GM21381 (cell line): ENCODE measurements around the gene VTCN1.

Experiments used
- ATAC-seq: cut with Tn5 transposase; IDR thresholded peaks from one replicate; pipeline ENCODE4 v1.9.1; 2021; ENCODE audit warnings: mild to moderate bottlenecking, moderate library complexity; ENCODE audit not compliant: unreplicated experiment

Gene VTCN1

GRCh38 chr1:117210386-117210785, 341 bp downstream of the VTCN1 start:
- no peak for ATAC-seq

- no peak for ATAC-seq
Observed at GRCh38 chr1:117209094-117209493, 1.6 kb downstream of the VTCN1 start.

GRCh38 chr1:117208580-117208979, 2.1 kb downstream of the VTCN1 start:
- no peak for ATAC-seq

GRCh38 chr1:117205368-117205767, 5.4 kb downstream of the VTCN1 start:
- ATAC-seq: no peak

GRCh38 chr1:117201808-117202207, 8.9 kb downstream of the VTCN1 start:
- no peak for ATAC-seq

GRCh38 chr1:117198097-117198496, 12.6 kb downstream of the VTCN1 start:
- no peak for ATAC-seq

- no peak for ATAC-seq
Observed at GRCh38 chr1:117189726-117190125, 21.0 kb downstream of the VTCN1 start.

- ATAC-seq: no peak
Observed at GRCh38 chr1:117188816-117189437, 21.8 kb downstream of the VTCN1 start.

- no peak for ATAC-seq
Observed at GRCh38 chr1:117188170-117188815, 22.4 kb downstream of the VTCN1 start.

- ATAC-seq: no peak
Observed at GRCh38 chr1:117183112-117183511, 27.6 kb downstream of the VTCN1 start.

GRCh38 chr1:117182319-117182718, 28.4 kb downstream of the VTCN1 start:
- ATAC-seq: no peak

GRCh38 chr1:117181630-117182041, 29.1 kb downstream of the VTCN1 start:
- no peak for ATAC-seq

GRCh38 chr1:117180147-117180967, 30.4 kb downstream of the VTCN1 start:
- ATAC-seq: no peak

- ATAC-seq: no peak
Observed at GRCh38 chr1:117179471-117179870, 31.3 kb downstream of the VTCN1 start.

GRCh38 chr1:117178756-117179155, 32.0 kb downstream of the VTCN1 start:
- no peak for ATAC-seq

- ATAC-seq: no peak
Observed at GRCh38 chr1:117177376-117177775, 33.4 kb downstream of the VTCN1 start.

- ATAC-seq: no peak
Observed at GRCh38 chr1:117176579-117176978, 34.1 kb downstream of the VTCN1 start.

- ATAC-seq: no peak
Observed at GRCh38 chr1:117174851-117175250, 35.9 kb downstream of the VTCN1 start.

- ATAC-seq: no peak
Observed at GRCh38 chr1:117173691-117174090, 37.0 kb downstream of the VTCN1 start.

- ATAC-seq: no peak
Observed at GRCh38 chr1:117173006-117173405, 37.7 kb downstream of the VTCN1 start.

- no peak for ATAC-seq
Observed at GRCh38 chr1:117171900-117172511, 38.7 kb downstream of the VTCN1 start.
